ENCODE measurements around the gene TAF1A. TPM values are rescaled to one million over a fixed set of nuclear protein-coding genes. Genes with fewer than 3 reads are reported as not detected.

Gene TAF1A
- total RNA-seq, 3 donors from 2014 or later (not counting 1 experiment from before 2014, with no cell fraction given) = 5.2 to 10.4 (median 7.1) TPM

GRCh38 chr1:222631611-222632208, 42.0 kb upstream of the TAF1A start:
- H3K4me1 ChIP-seq (ENCODE audit: control insufficient read depth, insufficient read depth, low read length) = no peaks in the 10 kb centered on the region
- no peak overlapping the region for H3K4me3 Mint-ChIP-seq
- no peaks in the 10 kb centered on the region for H3K9me3 ChIP-seq (ENCODE audit: control insufficient read depth, insufficient read depth, low read length)
- peaks cover 37% of the 10 kb centered on the region for H3K36me3 Mint-ChIP-seq
- 97% methylated on average over 3 of the region's 3 CpGs for WGBS (ENCODE audit: insufficient coverage)
- H3K36me3 ChIP-seq (ENCODE audit: control insufficient read depth, insufficient read depth, low read length) = peaks cover 26% of the 10 kb centered on the region
- no peak overlapping the region for H3K27ac Mint-ChIP-seq
- no peaks in the 10 kb centered on the region for H3K27me3 Mint-ChIP-seq (ENCODE audit: low read depth in 2 of 2)
- TF ChIP-seq, protein P1, sequence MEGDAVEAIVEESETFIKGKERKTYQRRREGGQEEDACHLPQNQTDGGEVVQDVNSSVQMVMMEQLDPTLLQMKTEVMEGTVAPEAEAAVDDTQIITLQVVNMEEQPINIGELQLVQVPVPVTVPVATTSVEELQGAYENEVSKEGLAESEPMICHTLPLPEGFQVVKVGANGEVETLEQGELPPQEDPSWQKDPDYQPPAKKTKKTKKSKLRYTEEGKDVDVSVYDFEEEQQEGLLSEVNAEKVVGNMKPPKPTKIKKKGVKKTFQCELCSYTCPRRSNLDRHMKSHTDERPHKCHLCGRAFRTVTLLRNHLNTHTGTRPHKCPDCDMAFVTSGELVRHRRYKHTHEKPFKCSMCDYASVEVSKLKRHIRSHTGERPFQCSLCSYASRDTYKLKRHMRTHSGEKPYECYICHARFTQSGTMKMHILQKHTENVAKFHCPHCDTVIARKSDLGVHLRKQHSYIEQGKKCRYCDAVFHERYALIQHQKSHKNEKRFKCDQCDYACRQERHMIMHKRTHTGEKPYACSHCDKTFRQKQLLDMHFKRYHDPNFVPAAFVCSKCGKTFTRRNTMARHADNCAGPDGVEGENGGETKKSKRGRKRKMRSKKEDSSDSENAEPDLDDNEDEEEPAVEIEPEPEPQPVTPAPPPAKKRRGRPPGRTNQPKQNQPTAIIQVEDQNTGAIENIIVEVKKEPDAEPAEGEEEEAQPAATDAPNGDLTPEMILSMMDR (IDR thresholded peaks at IDR 0.05) = no peak
- intact Hi-C loops (cut with micrococcal nuclease) = no loop called here
- peaks cover 0 to 8% of the 10 kb centered on the region in 2 donors for H3K4me1 Mint-ChIP-seq
- H3K27me3 ChIP-seq (ENCODE audit: control insufficient read depth, insufficient read depth, low read length) = no peaks in the 10 kb centered on the region
- ATAC-seq (no peak), DNase-seq (no peak)
- no peak overlapping the region for H3K27ac ChIP-seq (ENCODE audit: low read length)
- no peak overlapping the region for H3K4me3 ChIP-seq (ENCODE audit: low read length)
- H3K9me3 Mint-ChIP-seq = no peaks in the 10 kb centered on the region

DNA sequence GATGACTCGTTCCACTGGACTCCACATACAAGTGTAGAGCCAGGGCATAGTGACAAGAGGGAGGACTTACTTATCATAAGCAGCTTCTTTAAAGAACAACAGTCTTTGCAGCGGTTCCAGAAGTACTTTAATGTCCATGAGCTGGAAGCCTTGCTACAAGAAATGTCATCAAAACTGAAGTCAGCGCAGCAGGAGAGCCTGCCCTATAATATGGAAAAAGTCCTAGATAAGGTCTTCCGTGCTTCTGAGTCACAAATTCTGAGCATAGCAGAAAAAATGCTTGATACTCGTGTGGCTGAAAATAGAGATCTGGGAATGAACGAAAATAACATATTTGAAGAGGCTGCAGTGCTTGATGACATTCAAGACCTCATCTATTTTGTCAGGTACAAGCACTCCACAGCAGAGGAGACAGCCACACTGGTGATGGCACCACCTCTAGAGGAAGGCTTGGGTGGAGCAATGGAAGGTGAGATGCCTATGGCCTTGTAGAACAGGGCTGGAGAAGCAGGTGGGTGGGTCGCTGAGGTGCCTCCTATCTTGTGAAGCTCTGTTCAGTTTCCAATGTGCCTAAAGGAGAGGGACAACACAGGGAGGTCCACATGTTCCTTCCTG, 40.3 kb upstream of the TAF1A start:
- H3K9me3 Mint-ChIP-seq = no peaks in the 10 kb centered on the region
- H3K27ac Mint-ChIP-seq = no peak overlapping the region
- H3K4me1 ChIP-seq (ENCODE audit: control insufficient read depth, insufficient read depth, low read length) = no peaks in the 10 kb centered on the region
- H3K9me3 ChIP-seq (ENCODE audit: control insufficient read depth, insufficient read depth, low read length) = no peaks in the 10 kb centered on the region
- intact Hi-C loops (cut with micrococcal nuclease) = no loop called here
- H3K27me3 ChIP-seq (ENCODE audit: control insufficient read depth, insufficient read depth, low read length) = no peaks in the 10 kb centered on the region
- H3K36me3 Mint-ChIP-seq = peaks cover 36% of the 10 kb centered on the region
- WGBS (ENCODE audit: insufficient coverage) = 93% methylated on average over 7 of the region's 7 CpGs
- no peak overlapping the region for H3K27ac ChIP-seq (ENCODE audit: low read length)
- H3K4me1 Mint-ChIP-seq = peaks cover 0 to 8% of the 10 kb centered on the region in 2 donors
- ATAC-seq = no peak
- TF ChIP-seq, protein P1 (IDR thresholded peaks at IDR 0.05) = no peak
- H3K36me3 ChIP-seq (ENCODE audit: control insufficient read depth, insufficient read depth, low read length) = peaks cover 31% of the 10 kb centered on the region
- no peak overlapping the region for H3K4me3 Mint-ChIP-seq
- no peak for DNase-seq
- H3K4me3 ChIP-seq (ENCODE audit: low read length) = no peak overlapping the region
- no peaks in the 10 kb centered on the region for H3K27me3 Mint-ChIP-seq (ENCODE audit: low read depth in 2 of 2)

DNA sequence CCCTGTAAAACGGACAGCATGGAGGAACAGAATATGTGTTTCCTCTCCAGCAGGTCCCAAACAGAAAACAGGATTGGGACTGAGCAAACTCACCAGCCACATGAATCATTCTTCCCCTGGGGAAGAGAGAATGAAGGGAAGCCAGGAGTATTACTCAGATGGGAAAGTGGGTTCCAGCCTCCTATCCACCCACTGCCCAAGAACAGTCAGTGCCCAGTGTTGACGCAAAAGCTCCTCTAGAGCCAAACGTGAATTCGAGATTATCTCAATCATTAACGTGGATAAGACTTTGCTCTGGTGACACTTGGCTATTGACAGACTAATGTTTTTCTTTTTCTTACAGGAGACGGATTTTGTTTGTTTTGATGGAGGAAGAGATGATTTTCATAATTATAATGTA, 37.5 kb upstream of the TAF1A start:
- TF ChIP-seq, protein P1 (IDR thresholded peaks at IDR 0.05) = no peak
- no peaks in the 10 kb centered on the region for H3K9me3 ChIP-seq (ENCODE audit: control insufficient read depth, insufficient read depth, low read length)
- Mint-ChIP-seq H3K27ac (no peak overlapping the region), H3K36me3 (peaks cover 31% of the 10 kb centered on the region), H3K4me3 (no peak overlapping the region), H3K27me3 (ENCODE audit: low read depth in 2 of 2) (no peaks in the 10 kb centered on the region), H3K9me3 (no peaks in the 10 kb centered on the region), H3K4me1 (no peaks in the 10 kb centered on the region)
- H3K27ac ChIP-seq (ENCODE audit: low read length) = no peak overlapping the region
- 99% methylated on average over 5 of the region's 6 CpGs for WGBS (ENCODE audit: insufficient coverage)
- no peak overlapping the region for H3K4me3 ChIP-seq (ENCODE audit: low read length)
- no peaks in the 10 kb centered on the region for H3K27me3 ChIP-seq (ENCODE audit: control insufficient read depth, insufficient read depth, low read length)
- intact Hi-C loops (cut with micrococcal nuclease) = no loop called here
- ATAC-seq (no peak), DNase-seq (no peak)
- H3K4me1 ChIP-seq (ENCODE audit: control insufficient read depth, insufficient read depth, low read length) = no peaks in the 10 kb centered on the region
- H3K36me3 ChIP-seq (ENCODE audit: control insufficient read depth, insufficient read depth, low read length) = peaks cover 32% of the 10 kb centered on the region

DNA sequence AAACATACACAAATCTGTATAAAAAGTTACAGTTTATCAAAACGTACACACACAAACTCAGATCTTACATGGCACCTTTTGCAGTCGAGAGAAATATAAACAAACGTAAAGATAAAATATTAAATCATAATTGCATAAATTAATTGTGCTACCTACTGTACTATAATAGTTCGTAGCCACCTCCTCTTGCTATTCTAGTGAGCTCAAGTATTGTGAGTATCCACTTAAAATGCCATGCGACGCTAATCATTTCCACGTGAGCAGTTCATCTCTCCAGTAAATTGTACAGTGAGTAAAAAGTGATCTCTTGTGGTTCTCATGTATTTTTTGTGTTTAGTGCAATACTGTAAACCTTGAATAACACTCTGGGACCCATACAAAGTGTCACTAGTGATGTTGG, 34.5 kb upstream of the TAF1A start:
- Mint-ChIP-seq H3K27me3 (ENCODE audit: low read depth in 2 of 2) (no peaks in the 10 kb centered on the region), H3K36me3 (peaks cover 22% of the 10 kb centered on the region), H3K4me1 (peaks cover 10 to 16% of the 10 kb centered on the region in 2 donors), H3K27ac (no peak overlapping the region), H3K4me3 (no peak overlapping the region), H3K9me3 (no peaks in the 10 kb centered on the region)
- H3K27me3 ChIP-seq (ENCODE audit: control insufficient read depth, insufficient read depth, low read length) = no peaks in the 10 kb centered on the region
- H3K27ac ChIP-seq (ENCODE audit: low read length) = no peak overlapping the region
- TF ChIP-seq, protein P1 (IDR thresholded peaks at IDR 0.05) = no peak
- 100% methylated on average over 5 of the region's 7 CpGs for WGBS (ENCODE audit: insufficient coverage)
- peaks cover 32% of the 10 kb centered on the region for H3K36me3 ChIP-seq (ENCODE audit: control insufficient read depth, insufficient read depth, low read length)
- ATAC-seq = no peak
- no peaks in the 10 kb centered on the region for H3K4me1 ChIP-seq (ENCODE audit: control insufficient read depth, insufficient read depth, low read length)
- H3K9me3 ChIP-seq (ENCODE audit: control insufficient read depth, insufficient read depth, low read length) = no peaks in the 10 kb centered on the region
- no peak overlapping the region for H3K4me3 ChIP-seq (ENCODE audit: low read length)
- intact Hi-C loops (cut with micrococcal nuclease) = no loop called here
- DNase-seq = no peak
